CD14-positive monocyte (primary cell): ENCODE measurements around the gene NDRG3. TPM values are rescaled to one million over a fixed set of nuclear protein-coding genes. Genes with fewer than 3 reads are reported as not detected.

Experiments used
- DNase-seq, 3 donors: peaks; one replicate each; pipeline ENCODE4 v3.0.0-alpha.2; 2011 to 2022
- H2AFZ ChIP-seq: 2 replicates; pipeline ENCODE4 v1.6.0; 2012; ENCODE audit warnings: mild to moderate bottlenecking, low read depth, low read length, inconsistent platforms; ENCODE audit not compliant: insufficient read depth, poor library complexity, severe bottlenecking
- H3K27ac ChIP-seq, 2 donors: 1 replicate in 1 of 2; 2 replicates in 1 of 2; pipeline ENCODE4 v1.5.1; 2012 to 2013; ENCODE audit warnings: low read length in 2 of 2, control low read depth in 1 of 2, inconsistent platforms in 1 of 2, low read depth in 1 of 2, mild to moderate bottlenecking in 1 of 2
- H3K27me3 ChIP-seq, 2 donors: one replicate each; pipeline versions ENCODE4 v1.6.0 to v1.6.1; 2011 to 2013; ENCODE audit warnings: low read length in 2 of 2; ENCODE audit not compliant: control insufficient read depth in 2 of 2, insufficient read depth in 2 of 2
- H3K36me3 ChIP-seq, 2 donors: replicated peaks in 1 of 2; 1 replicate in 1 of 2; 2 replicates in 1 of 2; pipeline versions ENCODE4 v1.5.1 to v1.6.1; 2012 to 2013; ENCODE audit warnings: low read length in 2 of 2, control low read depth in 1 of 2, inconsistent platforms in 1 of 2, mild to moderate bottlenecking in 1 of 2; ENCODE audit not compliant: insufficient read depth in 2 of 2, control insufficient read depth in 1 of 2
- H3K4me1 ChIP-seq, 2 donors: 1 replicate in 1 of 2; 2 replicates in 1 of 2; pipeline versions ENCODE4 v1.5.1 to v1.6.1; 2012 to 2013; ENCODE audit warnings: low read length in 2 of 2, control low read depth in 1 of 2, inconsistent platforms in 1 of 2, mild to moderate bottlenecking in 1 of 2, moderate library complexity in 1 of 2; ENCODE audit not compliant: insufficient read depth in 2 of 2, control insufficient read depth in 1 of 2
- H3K4me2 ChIP-seq: replicated peaks from 2 replicates; pipeline ENCODE3; 2012; ENCODE audit warnings: low read length, moderate library complexity, mild to moderate bottlenecking; ENCODE audit not compliant: poor library complexity, severe bottlenecking; ENCODE audit errors: extremely low read depth
- H3K4me3 ChIP-seq, 3 experiments: fragments of 200-600 bp in 1 of 3; sonication (generic) in 1 of 3; replicated peaks in 1 of 3; 1 replicate in 2 of 3; 2 replicates in 1 of 3; pipeline ENCODE4 v1.5.1; 2011 to 2013; ENCODE audit warnings: low read length in 3 of 3, mild to moderate bottlenecking in 3 of 3, control low read depth in 2 of 3, low read depth in 2 of 3, inconsistent platforms in 1 of 3, moderate library complexity in 1 of 3
- H3K79me2 ChIP-seq: 2 replicates; pipeline ENCODE4 v1.6.0; 2012; ENCODE audit warnings: mild to moderate bottlenecking, control low read depth, inconsistent platforms, low read length, moderate library complexity; ENCODE audit not compliant: insufficient read depth
- H3K9ac ChIP-seq: 2 replicates; pipeline ENCODE4 v1.6.0; 2017; ENCODE audit warnings: low read length, mild to moderate bottlenecking; ENCODE audit not compliant: insufficient read depth, poor library complexity, severe bottlenecking
- H3K9me3 ChIP-seq, 2 donors: replicated peaks in 1 of 2; 1 replicate in 1 of 2; 2 replicates in 1 of 2; pipeline versions ENCODE4 v1.5.1 to v1.6.1; 2012 to 2013; ENCODE audit warnings: low read length in 2 of 2, control low read depth in 1 of 2; ENCODE audit not compliant: control insufficient read depth in 1 of 2, insufficient read depth in 1 of 2
- H4K20me1 ChIP-seq: 2 replicates; pipeline ENCODE4 v1.6.0; 2012; ENCODE audit warnings: mild to moderate bottlenecking, low read length, control low read depth, moderate library complexity; ENCODE audit not compliant: insufficient read depth
- H3K27ac Mint-ChIP-seq, 7 donors: one replicate each; pipeline ENCODE4 v1.8.0; 2020; ENCODE audit warnings: mild to moderate bottlenecking in 7 of 7, mixed read lengths in 7 of 7, moderate library complexity in 6 of 7, inconsistent platforms in 2 of 7
- H3K27me3 Mint-ChIP-seq, 3 donors: one replicate each; pipeline ENCODE4 v1.8.0; 2021 to 2022; ENCODE audit warnings: low read depth in 3 of 3, mild to moderate bottlenecking in 3 of 3, mixed read lengths in 3 of 3, moderate library complexity in 3 of 3, inconsistent platforms in 1 of 3
- H3K36me3 Mint-ChIP-seq, 2 donors: one replicate each; pipeline ENCODE4 v1.8.0; 2020; ENCODE audit warnings: mixed read lengths in 2 of 2, inconsistent platforms in 1 of 2, mild to moderate bottlenecking in 1 of 2
- H3K4me1 Mint-ChIP-seq: one replicate; pipeline ENCODE4 v1.8.0; 2020; ENCODE audit warnings: mild to moderate bottlenecking, mixed read lengths
- H3K4me3 Mint-ChIP-seq, 2 donors: one replicate each; pipeline ENCODE4 v1.8.0; 2020; ENCODE audit warnings: mild to moderate bottlenecking in 2 of 2, mixed read lengths in 2 of 2, moderate library complexity in 1 of 2
- H3K9me3 Mint-ChIP-seq, 7 donors: one replicate each; pipeline ENCODE4 v1.8.0; 2020 to 2022; ENCODE audit warnings: mixed read lengths in 7 of 7, mild to moderate bottlenecking in 6 of 7, moderate library complexity in 6 of 7, inconsistent platforms in 2 of 7
- CTCF ChIP-seq: fragments of 200-600 bp; IDR thresholded peaks from one replicate; pipeline ENCODE4 v1.8.0; 2022; ENCODE audit warnings: antibody characterized with exemption, mild to moderate bottlenecking
- WGBS: methylation state at CpG from one replicate; pipeline ENCODE4 v1.1.5; 2013; ENCODE audit warnings: missing lambda C conversion rate; ENCODE audit not compliant: insufficient coverage; 5-methylcytosine and 5-hydroxymethylcytosine counted together
- intact Hi-C, 2 donors: fragments of 100-400 bp; cut with micrococcal nuclease; formaldehyde crosslinking; loops; one replicate each; pipeline versions ENCODE4 v1.15.0 to v1.15.1; 2023
- polyA plus RNA-seq, 3 donors: library from polyadenylated mRNA; depleted of rRNA in 1 of 3; unstranded in 2 of 3; stranded (reverse) in 1 of 3; fragments of 300-500 nt in 2 of 3; fragments of >200 nt in 1 of 3; fragmentation: Illumina TruSeq in 2 of 3; gene quantifications; 1 replicate in 2 of 3; 2 replicates in 1 of 3; pipeline ENCODE4 v1.2.3, GENCODE V29; 2012 to 2021

Gene NDRG3
- polyA plus RNA-seq, 3 donors, result 16.0 to 23.2 (median 21.7) TPM

- no peak overlapping the region for H3K9ac ChIP-seq
- no peaks in the 10 kb centered on the region for H3K27me3 ChIP-seq
- H3K4me2 ChIP-seq, result no peak overlapping the region
- no peaks in the 10 kb centered on the region for H3K79me2 ChIP-seq
- H3K9me3 ChIP-seq, result no peaks in the 10 kb centered on the region
- peaks cover 4 to 22% of the 10 kb centered on the region in 2 donors for H3K36me3 ChIP-seq
- peaks cover 17 to 18% of the 10 kb centered on the region in 2 donors for H3K4me1 ChIP-seq
- WGBS, result 58% methylated on average over 2 of the region's 4 CpGs
- no peak overlapping the region for H3K27ac Mint-ChIP-seq
- no peak overlapping the region for H2AFZ ChIP-seq
- intact Hi-C loops, result no loop called here
- DNase-seq, result peak in 1 of 3 donors; percentile 4
- no peak overlapping the region for H3K4me3 Mint-ChIP-seq
- peaks cover 16% of the 10 kb centered on the region for H3K4me1 Mint-ChIP-seq
- no peaks in the 10 kb centered on the region for H3K27me3 Mint-ChIP-seq
- no peak for TF ChIP-seq CTCF
- H3K36me3 Mint-ChIP-seq, result peaks cover 26 to 30% of the 10 kb centered on the region in 2 donors
- no peak overlapping the region for H3K27ac ChIP-seq
- H4K20me1 ChIP-seq, result no peaks in the 10 kb centered on the region
- H3K4me3 ChIP-seq, result no peak overlapping the region
- H3K9me3 Mint-ChIP-seq, result no peaks in the 10 kb centered on the region
Measured at GRCh38 chr20:36666181-36666740, 79.6 kb downstream of the NDRG3 start.

DNA sequence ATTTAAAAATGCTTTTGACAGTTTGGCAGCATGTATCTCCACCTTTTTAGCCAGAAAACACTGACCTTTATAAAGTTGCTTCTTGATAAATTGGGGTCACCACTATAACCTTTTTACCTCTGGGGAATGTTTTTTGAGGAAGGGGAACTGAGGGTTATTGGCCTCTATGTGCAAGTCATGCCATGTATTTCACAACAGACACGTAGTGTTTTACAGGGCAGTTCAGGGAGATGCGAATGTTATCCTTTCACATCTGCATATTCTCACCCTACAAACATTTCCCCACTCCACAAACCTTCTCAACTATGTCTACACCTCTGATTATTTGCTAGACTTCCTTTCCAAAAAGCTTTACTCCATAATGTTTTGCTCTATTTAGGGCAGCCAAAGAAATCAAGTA, 82.9 kb downstream of the NDRG3 start:
- WGBS, result 0% methylated on average over 1 of the region's 2 CpGs
- Histone ChIP-seq H2AFZ (no peak overlapping the region), H4K20me1 (no peaks in the 10 kb centered on the region), H3K4me2 (peak overlapping the region; percentile 40), H3K4me3 (no peak overlapping the region), H3K79me2 (no peaks in the 10 kb centered on the region), H3K27ac (peak overlapping the region in 1 of 2 donors; percentile 72), H3K27me3 (no peaks in the 10 kb centered on the region), H3K36me3 (peaks cover 0 to 15% of the 10 kb centered on the region in 2 donors), H3K4me1 (peaks cover 23 to 24% of the 10 kb centered on the region in 2 donors), H3K9ac (no peak overlapping the region), H3K9me3 (no peaks in the 10 kb centered on the region)
- peak; percentile 32 to 75 (median 66) for DNase-seq
- H3K4me1 Mint-ChIP-seq, result peaks cover 23% of the 10 kb centered on the region
- intact Hi-C loops, result no loop called here
- H3K36me3 Mint-ChIP-seq, result peaks cover 23 to 25% of the 10 kb centered on the region in 2 donors
- no peak for TF ChIP-seq CTCF
- H3K27ac Mint-ChIP-seq, result peak overlapping the region; percentile 53 to 85 (median 64)
- H3K4me3 Mint-ChIP-seq, result no peak overlapping the region
- H3K9me3 Mint-ChIP-seq, result peaks cover 0 to 2% (median 0%) of the 10 kb centered on the region in 7 donors
- H3K27me3 Mint-ChIP-seq, result no peaks in the 10 kb centered on the region
